Tibial nerve (tissue), 3 donors: Measurements from ENCODE around the gene TMEM243.

Source experiments
- CTCF ChIP-seq, 5 experiments: fragments of 200-600 bp in 3 of 5; fragments of 450-650 bp in 2 of 5; sonication (generic) in 3 of 5; IDR thresholded peaks; one replicate each; pipeline ENCODE4 v1.5.1; 2016 to 2019; ENCODE audit warnings: antibody characterized with exemption in 5 of 5, mild to moderate bottlenecking in 3 of 5, moderate library complexity in 2 of 5
- POLR2A ChIP-seq, 2 donors: fragments of 450-650 bp; IDR thresholded peaks; one replicate each; pipeline ENCODE4 v1.6.1; 2017; ENCODE audit warnings: antibody characterized with exemption in 2 of 2, mild to moderate bottlenecking in 2 of 2, moderate library complexity in 2 of 2

- TF ChIP-seq CTCF (IDR thresholded peaks at IDR 0.05) (no peak), POLR2A (IDR thresholded peaks at IDR 0.05) (no peak)
Measured at GRCh38 chr7:87154166-87154565, 65.4 kb downstream of the TMEM243 start.
